BJ (cell line): Measurements from ENCODE around the gene PHPT1. TPM values are rescaled to one million over a fixed set of nuclear protein-coding genes. Genes with fewer than 3 reads are reported as not detected.

Experiments used
- CTCF ChIA-PET: fragments of 350-600 bp; formaldehyde crosslinking; extraction: SDS; loops from one replicate; lab custom pipeline; 2021; ENCODE audit warnings: antibody characterized with exemption, inconsistent platforms; lab: Yijun Ruan, JAX
- POLR2A ChIA-PET: fragments of 300-600 bp; sonication (Branson Sonifier 250); formaldehyde crosslinking; extraction: SDS; loops from one replicate; lab custom pipeline; 2021; ENCODE audit warnings: antibody characterized with exemption; lab: Charles Lee
- DNase-seq: peaks from one replicate; pipeline ENCODE4 v3.0.0-alpha.2; 2011; ENCODE audit warnings: low read depth
- H3K27me3 ChIP-seq: 2 replicates; pipeline ENCODE4 v1.6.0; 2011; ENCODE audit warnings: low read length; ENCODE audit not compliant: control insufficient read depth, insufficient read depth
- H3K36me3 ChIP-seq: 2 replicates; pipeline ENCODE4 v1.5.1; 2011; ENCODE audit warnings: low read length; ENCODE audit not compliant: control insufficient read depth, insufficient read depth
- H3K4me3 ChIP-seq: 2 replicates; pipeline ENCODE4 v1.5.1; 2011; ENCODE audit warnings: low read depth, mild to moderate bottlenecking, control low read depth, low read length
- CTCF ChIP-seq: IDR thresholded peaks from 2 replicates; pipeline ENCODE4 v1.5.1; 2011; ENCODE audit warnings: low read depth, mild to moderate bottlenecking, control low read depth, inconsistent platforms, low read length, moderate library complexity; ENCODE audit not compliant: insufficient read depth
- polyA plus RNA-seq: library from polyadenylated mRNA; depleted of rRNA; stranded (reverse); fragments of >200 nt; gene quantifications from 2 replicates; pipeline ENCODE4 v1.2.3, GENCODE V29; 2011

Gene PHPT1
- polyA plus RNA-seq, 1 experiment, result 233 TPM

DNA sequence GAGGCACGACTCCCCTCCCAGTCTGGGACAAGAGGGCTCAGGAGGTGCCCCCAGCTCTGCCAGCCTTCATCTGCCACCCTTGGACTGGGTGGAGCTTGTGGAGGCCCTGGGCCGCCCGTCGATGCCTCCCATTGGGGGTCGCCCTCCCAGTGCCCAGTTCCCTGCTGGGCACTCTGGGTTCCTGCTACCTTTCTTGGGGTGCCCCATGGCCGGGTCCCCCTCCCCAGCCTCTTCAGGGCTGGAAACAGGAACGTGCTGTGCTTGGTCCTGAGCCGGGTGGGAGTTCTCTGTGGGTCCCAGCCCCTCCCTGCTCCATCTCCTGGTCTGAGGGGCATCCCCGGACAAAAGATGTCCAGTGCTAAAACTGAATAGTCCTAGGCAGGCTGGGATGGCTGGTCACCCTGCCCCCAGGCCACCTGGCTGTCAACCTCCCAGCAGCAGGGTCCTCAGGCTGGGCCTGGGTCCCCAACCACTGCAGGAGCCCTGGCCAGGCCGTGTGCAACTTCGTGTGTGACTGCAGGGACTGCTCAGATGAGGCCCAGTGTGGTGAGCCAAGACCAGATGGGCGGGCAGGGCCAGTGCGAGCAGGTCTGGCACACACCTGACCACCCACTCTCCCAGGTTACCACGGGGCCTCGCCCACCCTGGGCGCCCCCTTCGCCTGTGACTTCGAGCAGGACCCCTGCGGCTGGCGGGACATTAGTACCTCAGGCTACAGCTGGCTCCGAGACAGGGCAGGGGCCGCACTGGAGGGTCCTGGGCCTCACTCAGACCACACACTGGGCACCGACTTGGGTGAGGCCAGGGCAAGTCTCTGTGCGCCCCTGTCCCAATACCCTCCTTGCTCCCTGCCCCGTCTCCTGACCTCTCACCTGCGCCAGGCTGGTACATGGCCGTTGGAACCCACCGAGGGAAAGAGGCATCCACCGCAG, 3.7 kb downstream of the PHPT1 start:
- POLR2A ChIA-PET, result no interaction called here
- CTCF ChIA-PET, result interaction anchor here (0.7 kb wide), 2 partner anchors 10 to 182 kb away, joined by 3 read pairs; partner anchors contain the start of gene AJM1
- H3K27me3 ChIP-seq, result no peaks in the 10 kb centered on the region
- H3K36me3 ChIP-seq, result peaks cover 11% of the 10 kb centered on the region
- no peak overlapping the region for H3K4me3 ChIP-seq
- TF ChIP-seq CTCF, result no peak
- DNase-seq, result no peak

GRCh38 chr9:136853596-136854112, 4.4 kb downstream of the PHPT1 start:
- Histone ChIP-seq H3K27me3 (no peaks in the 10 kb centered on the region), H3K4me3 (no peak overlapping the region), H3K36me3 (peaks cover 11% of the 10 kb centered on the region)
- ChIA-PET CTCF (no interaction called here), POLR2A (no interaction called here)
- DNase-seq, result no peak
- no peak for TF ChIP-seq CTCF

DNA sequence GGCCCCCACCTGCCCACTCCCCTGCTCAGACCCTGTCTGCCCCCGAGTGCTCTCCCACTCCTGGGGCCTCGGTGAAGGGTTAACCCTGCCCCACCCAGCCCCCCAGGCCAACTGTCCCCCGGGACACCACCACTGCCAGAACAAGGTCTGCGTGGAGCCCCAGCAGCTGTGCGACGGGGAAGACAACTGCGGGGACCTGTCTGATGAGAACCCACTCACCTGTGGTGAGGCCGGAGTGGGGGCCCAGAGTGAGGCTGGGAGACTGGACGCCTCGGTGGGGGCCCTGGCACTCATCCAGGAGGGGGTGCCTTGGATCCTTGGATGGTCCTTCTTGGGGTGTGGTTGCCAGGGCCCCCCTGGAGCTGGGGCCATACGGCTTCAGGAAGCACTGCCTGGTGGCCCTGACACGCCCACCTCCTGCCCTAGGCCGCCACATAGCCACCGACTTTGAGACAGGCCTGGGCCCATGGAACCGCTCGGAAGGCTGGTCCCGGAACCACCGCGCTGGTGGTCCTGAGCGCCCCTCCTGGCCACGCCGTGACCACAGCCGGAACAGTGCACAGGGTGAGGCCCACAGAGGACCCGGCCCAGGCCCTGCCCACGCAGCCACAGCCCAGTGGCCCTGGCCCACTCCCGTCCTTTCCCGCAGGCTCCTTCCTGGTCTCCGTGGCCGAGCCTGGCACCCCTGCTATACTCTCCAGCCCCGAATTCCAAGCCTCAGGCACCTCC, 5.1 kb downstream of the PHPT1 start:
- POLR2A ChIA-PET, result no interaction called here
- no peak for TF ChIP-seq CTCF
- no peak for DNase-seq
- Histone ChIP-seq H3K4me3 (no peak overlapping the region), H3K27me3 (no peaks in the 10 kb centered on the region), H3K36me3 (peaks cover 11% of the 10 kb centered on the region)
- CTCF ChIA-PET, result interaction anchor here (0.6 kb wide), 1 partner anchor 25 kb away, joined by 4 read pairs; no protein-coding TSS in a partner anchor

GRCh38 chr9:136854842-136855460, 5.7 kb downstream of the PHPT1 start:
- no peak for DNase-seq

More at GRCh38 chr9:136854842-136855460, 5.7 kb downstream of the PHPT1 start:
- no peak overlapping the region for H3K4me3 ChIP-seq
- ChIA-PET CTCF (no interaction called here), POLR2A (no interaction called here)
- H3K27me3 ChIP-seq, result no peaks in the 10 kb centered on the region
- H3K36me3 ChIP-seq, result peaks cover 12% of the 10 kb centered on the region
- TF ChIP-seq CTCF, result no peak
